GM12891 (cell line): ENCODE results near the gene RBBP7.

Experiments
- DNase-seq: peaks from one replicate; pipeline ENCODE4 v3.0.0; 2011; ENCODE audit warnings: low spot score; ENCODE audit not compliant: insufficient read length
- FAIRE-seq: peaks from 2 replicates; lab custom pipeline; 2011; peaks lifted over from hg19 to GRCh38; lab: Jason Lieb, UNC
- PAX5 ChIP-seq: IDR thresholded peaks from 2 replicates; pipeline ENCODE4 v1.6.1; 2011; ENCODE audit warnings: low read length, moderate library complexity, mild to moderate bottlenecking; ENCODE audit not compliant: insufficient read depth, severe bottlenecking
- POLR2A ChIP-seq: IDR thresholded peaks from 2 replicates; pipeline ENCODE4 v1.6.1; 2011; ENCODE audit warnings: low read depth, low read length, control low read depth
- POLR2AphosphoS5 ChIP-seq: IDR thresholded peaks from 2 replicates; pipeline ENCODE4 v1.6.1; 2011; ENCODE audit warnings: low read depth, low read length, control low read depth
- POU2F2 ChIP-seq: IDR thresholded peaks from 2 replicates; pipeline ENCODE4 v1.6.1; 2011; ENCODE audit warnings: low read depth, mild to moderate bottlenecking, control low read depth, low read length, moderate library complexity
- SPI1 ChIP-seq: IDR thresholded peaks from 2 replicates; pipeline ENCODE4 v1.6.1; 2011; ENCODE audit warnings: low read depth, low read length, control low read depth
- TAF1 ChIP-seq: IDR thresholded peaks from 2 replicates; pipeline ENCODE4 v1.6.1; 2011; ENCODE audit warnings: low read depth, low read length, control low read depth

RBBP7 gene

DNA sequence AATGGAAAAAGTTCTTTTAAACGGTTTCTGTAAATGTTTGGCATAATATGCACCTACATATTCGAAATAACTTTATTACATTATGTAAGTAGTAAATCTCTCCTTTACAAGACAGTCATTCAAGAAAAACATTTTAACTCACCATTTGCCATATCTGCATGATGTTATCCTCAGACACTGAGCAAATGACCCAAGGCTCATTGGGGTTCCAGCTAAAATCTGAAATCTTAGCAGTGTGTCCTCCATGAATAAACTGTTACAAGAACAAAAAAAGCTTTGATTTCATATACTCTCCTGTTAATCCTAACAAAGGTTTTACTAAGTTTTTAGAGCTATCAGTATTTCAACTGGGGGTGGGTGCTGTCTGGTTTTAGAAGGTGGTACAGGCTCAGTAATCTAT, 24.5 kb downstream of the RBBP7 start:
- no peak for TF ChIP-seq POU2F2
- no peak for TF ChIP-seq POLR2AphosphoS5
- no peak for TF ChIP-seq POLR2A
- TF ChIP-seq SPI1 = no peak
- TF ChIP-seq TAF1 = no peak
- no peak for TF ChIP-seq PAX5
- no peak for FAIRE-seq
- DNase-seq = no peak

DNA sequence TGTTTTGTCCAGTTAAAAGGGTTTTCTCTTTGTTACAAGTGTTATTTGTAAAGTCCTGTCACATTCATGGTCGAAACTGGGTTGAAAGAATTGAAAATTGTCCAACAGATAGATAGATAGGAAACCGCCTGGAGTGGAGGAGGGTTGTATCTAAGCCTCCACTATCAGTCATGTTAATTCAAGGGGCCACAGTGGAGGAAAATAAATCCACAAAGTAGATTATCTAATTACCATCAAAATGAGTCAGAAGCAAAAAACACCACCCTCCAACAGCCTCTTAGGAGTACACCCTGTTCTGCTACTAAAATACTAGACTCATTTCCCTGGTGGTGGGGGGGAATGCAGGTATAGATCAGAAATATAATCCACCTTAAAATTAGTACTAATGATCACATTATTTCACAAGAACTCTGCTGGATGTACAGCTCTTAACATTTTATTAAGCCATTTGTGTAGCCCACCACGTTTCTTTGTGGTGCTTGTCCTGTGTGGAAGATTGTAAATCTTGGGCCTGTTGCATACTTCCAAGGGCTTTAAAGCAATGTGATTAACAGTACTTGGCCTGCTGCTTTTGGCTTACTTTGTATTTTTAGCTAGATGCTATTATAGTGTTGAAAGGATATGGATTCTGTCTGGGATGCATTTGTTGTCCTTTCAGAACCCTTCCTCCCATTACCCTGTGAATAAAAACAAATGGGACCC, 26.8 kb downstream of the RBBP7 start:
- no peak for DNase-seq
- TF ChIP-seq SPI1 (no peak), POLR2AphosphoS5 (0 out of 2 replicates have a peak, but pooled peaks have one; percentile 17), POU2F2 (no peak), POLR2A (no peak), TAF1 (no peak), PAX5 (no peak)
- FAIRE-seq = no peak

DNA sequence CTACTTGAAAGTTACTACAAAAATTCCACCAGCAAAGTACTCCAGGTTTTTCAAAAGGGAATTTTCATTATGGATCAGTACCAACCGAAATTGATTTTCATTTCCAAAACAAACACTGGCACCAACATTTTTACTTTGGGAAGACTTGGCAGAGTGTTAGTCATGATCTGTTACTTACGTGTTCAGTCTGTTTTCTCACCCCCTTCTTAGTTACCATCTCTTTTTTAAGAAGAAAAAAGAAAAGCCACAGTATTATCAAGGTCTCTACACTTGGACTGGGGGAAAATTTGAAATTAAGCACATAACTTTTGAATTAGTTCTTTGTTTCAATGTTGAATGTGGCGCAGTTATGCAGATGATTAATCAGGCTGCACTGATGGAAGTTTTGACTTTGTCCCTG, 27.5 kb downstream of the RBBP7 start:
- FAIRE-seq (no peak), DNase-seq (no peak)
- TF ChIP-seq POLR2A (no peak), SPI1 (no peak), TAF1 (no peak), POLR2AphosphoS5 (no peak), PAX5 (no peak), POU2F2 (no peak)

DNA sequence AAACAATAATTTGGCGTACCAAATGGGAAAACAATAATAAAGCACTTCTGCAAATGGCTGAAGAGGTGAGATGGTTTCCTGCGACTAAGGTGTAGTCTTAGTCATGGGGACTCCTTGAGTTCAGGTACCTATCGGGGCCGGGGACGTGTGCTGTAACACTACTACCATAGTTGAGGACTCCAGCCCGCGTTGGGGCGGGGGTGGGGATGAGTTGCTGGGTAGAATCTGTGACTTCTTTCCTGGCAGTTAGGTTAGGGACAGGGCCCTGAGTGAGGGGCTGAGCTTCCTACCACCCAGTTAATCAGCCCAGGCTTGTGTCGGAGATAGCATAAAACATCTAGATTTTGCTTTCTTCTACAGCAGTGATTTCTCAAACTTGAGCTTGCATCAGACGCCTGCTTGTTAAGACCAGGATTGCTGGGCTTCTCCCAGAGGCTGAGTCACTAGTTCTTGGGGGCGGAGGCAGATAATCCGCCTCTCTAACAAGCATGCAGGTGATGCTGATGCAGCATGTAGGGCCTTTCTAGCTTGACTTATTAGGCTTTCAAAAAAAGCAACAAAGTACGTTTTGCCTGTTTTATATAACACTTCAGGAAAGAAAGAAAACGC, 30.2 kb downstream of the RBBP7 start:
- FAIRE-seq = no peak
- TF ChIP-seq SPI1 (no peak), POLR2A (no peak), PAX5 (no peak), POU2F2 (no peak), TAF1 (no peak), POLR2AphosphoS5 (no peak)
- no peak for DNase-seq

DNA sequence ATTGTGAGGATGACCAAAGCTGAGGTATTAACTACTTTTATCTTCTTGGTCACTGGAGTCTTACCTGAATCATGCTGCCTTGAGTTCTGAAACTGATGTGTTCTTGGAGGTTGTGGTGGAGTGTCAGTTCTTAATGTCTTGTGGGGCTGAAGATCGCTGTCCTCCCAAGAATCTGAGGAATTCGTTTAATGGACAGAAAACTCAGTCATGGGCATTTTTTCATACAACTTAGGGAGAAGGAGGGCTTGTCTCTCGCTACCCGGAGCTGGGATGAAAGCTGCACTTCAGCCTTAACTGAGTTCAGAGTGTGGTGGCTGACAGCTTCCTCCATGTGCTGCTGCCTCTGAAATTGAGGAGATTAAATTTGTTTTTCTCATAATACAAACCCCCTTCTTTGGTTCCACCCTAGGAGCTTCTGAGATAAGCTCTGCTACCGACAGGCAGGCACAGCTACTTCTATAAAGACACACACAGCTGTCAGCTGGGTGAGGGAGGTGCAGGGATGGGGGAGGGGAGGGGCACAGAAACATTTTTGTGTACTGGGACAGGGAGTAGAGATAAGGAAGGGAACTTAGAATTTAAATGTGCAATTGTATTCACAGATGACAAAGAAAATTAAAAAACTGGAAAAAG, 30.8 kb downstream of the RBBP7 start:
- DNase-seq = no peak
- TF ChIP-seq POLR2AphosphoS5 (no peak), POU2F2 (no peak), PAX5 (no peak), POLR2A (no peak), SPI1 (no peak), TAF1 (no peak)
- FAIRE-seq = no peak

DNA sequence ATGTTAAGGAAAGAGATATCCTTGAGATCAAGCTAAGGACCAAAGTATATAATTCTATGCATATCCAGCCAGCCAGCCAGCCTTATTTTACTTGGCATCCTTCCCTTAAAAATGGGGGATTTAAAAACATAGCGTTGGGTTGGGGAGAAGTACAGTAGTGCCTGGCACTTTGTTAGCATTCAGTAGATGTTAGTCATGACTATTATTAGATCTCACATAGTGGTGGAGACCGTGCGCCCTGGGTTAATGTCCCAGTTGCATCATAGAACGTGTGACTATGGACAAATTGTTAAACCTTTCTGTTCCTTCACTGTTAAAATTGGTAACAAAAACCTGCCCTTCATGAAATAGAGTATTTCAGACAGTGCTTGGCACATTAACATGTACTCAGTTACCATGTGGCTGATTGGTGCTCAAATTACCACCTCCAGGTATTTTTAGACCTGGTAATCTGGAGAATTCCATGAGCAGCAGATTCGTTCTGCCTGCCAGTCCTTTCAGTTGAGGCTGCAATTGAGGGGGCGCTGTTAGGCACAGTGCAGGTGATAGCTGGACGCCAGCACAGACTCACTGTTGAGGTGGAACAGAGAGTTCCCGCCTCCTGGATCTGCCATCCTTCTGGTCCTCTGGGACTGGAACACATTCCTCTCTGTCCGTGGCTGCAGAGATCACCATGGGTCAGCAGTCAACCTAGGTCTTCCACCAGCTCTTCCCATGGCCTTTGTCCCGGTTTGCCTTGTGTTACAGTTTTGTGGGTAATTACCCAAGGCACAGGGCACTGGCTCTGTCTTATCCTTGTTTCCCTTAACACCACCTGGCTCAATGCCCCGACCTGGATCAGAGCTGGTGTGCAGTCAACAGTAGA, 31.7 kb downstream of the RBBP7 start:
- no peak for FAIRE-seq
- no peak for DNase-seq
- TF ChIP-seq POLR2A (no peak), POU2F2 (no peak), TAF1 (no peak), POLR2AphosphoS5 (no peak), SPI1 (no peak), PAX5 (no peak)

DNA sequence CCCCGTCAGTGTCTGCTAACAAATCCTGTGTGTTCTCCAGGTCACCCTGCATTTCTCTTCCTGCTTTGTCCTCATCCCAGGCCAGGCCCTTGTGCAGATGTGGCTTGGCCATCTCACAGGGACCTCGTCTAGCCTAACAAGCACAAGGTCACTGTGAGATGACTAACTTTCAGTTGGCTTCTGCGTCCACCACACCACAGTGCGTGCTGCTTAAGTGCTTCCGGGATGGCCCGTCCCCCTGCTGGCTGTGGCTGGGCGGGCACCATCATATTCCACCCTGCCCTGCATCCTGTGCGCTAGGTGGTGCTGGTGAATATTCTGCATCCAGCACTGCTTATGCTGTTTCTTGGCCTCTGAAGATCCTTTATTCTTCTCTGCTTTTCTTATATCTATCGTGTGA, 33.8 kb downstream of the RBBP7 start:
- no peak for TF ChIP-seq SPI1
- TF ChIP-seq POU2F2 = 0 out of 2 replicates have a peak, but pooled peaks have one; percentile 30
- TF ChIP-seq POLR2AphosphoS5 = peak; percentile 29; the same call in 1 of the 2 replicates
- DNase-seq = peak; percentile 16
- FAIRE-seq = peak; percentile 98

DNA sequence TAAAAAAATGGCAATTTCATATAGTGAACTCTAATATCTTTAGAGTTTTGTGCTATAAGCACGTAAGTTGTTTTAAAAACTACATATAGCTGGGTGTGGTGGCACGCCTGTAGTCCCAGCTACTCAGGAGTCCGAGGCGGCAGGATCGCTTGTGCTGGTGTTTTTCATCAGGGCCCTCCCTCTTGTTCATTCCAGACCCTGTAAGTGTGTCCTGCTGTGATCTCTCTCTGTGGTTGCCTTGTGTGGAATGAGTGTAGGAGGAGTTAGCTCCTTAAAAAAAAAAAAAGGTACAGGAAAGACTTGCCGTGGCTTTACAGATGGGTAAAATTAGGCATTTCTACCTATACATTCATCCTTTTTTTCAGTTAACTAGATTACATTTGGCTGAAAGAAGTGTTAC, 35.4 kb downstream of the RBBP7 start:
- no peak for TF ChIP-seq POLR2AphosphoS5
- DNase-seq = no peak
- FAIRE-seq = no peak

DNA sequence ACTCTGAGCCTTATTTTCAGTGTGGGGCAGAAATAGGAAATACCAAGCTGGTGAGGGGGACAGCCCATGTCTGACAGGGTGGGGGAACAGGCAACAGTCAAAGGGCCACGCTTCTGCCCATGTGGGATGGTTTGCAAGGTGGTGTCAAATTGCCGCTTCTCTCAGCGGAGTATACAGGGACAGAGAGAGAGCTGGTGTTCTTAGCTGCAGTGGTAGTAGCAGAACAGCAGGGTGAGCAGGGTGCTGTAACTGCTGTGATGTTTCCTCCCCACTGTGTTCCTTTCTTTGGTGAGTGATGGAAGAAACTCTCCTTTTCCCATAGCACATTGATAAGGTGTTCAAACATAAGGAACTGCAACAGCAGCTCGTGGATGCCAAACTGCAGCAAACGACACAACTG, 37.9 kb downstream of the RBBP7 start:
- TF ChIP-seq POU2F2 = no peak
- FAIRE-seq = no peak

More for the DNA sequence above, 37.9 kb downstream of the RBBP7 start:
- DNase-seq = no peak
